GM19023 (cell line): ENCODE data around the gene DHFR.
"Not testable (repeated sequence)": the region's sequence is repeated elsewhere in the genome, so short reads cannot be mapped to it uniquely, and the experiment has no call there.

Source experiments
- ATAC-seq: cut with Tn5 transposase; IDR thresholded peaks from one replicate; pipeline ENCODE4 v1.9.1; 2021; ENCODE audit warnings: mild to moderate bottlenecking, moderate library complexity; ENCODE audit not compliant: unreplicated experiment

Gene DHFR

GRCh38 chr5:80600943-80601693, 53.7 kb downstream of the DHFR start:
- ATAC-seq, result no peak

GRCh38 chr5:80597500-80597899, 57.3 kb downstream of the DHFR start:
- no peak for ATAC-seq

DNA sequence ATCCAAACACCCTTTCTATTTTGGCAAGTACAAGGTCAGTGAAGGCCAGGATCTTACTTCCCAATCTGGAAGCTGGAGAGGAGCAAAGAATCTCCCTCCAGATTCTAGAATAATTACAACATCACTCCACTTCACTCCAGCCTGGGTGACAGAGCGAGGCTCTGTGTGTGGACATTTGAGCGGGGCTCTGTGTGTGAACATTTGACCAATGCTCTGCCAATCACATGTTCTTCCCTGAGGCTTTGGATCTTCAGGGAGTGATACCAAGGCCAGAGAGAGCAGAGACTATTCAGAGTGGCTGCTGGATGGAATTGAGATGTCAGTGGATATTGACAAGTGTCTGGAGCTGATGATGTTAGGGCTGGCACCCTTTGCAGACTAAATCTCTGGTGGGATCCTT, 60.0 kb downstream of the DHFR start:
- no peak for ATAC-seq

DNA sequence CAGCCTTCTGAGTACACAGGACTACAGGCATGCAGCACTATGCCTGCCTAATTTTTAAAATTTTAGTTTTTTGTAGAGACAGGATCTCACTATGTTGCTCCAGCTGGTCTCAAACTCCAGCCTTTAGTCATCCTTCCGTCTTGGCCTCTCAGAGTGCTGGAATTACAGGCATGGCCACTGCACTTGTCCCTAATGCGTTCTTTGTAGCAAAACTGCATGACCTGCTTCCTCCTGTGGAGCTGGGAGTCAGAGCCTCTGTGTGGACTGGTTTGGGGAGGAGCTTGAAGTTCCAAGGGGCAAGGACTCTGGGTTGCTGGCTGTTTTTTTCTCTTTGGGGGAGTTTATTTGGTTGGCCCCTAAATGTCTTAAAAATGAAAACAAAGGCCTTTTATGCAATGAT, 62.0 kb downstream of the DHFR start:
- no peak for ATAC-seq

- no peak for ATAC-seq
These were observed 62.7 kb downstream of the DHFR start for GRCh38 chr5:80592105-80592504.

DNA sequence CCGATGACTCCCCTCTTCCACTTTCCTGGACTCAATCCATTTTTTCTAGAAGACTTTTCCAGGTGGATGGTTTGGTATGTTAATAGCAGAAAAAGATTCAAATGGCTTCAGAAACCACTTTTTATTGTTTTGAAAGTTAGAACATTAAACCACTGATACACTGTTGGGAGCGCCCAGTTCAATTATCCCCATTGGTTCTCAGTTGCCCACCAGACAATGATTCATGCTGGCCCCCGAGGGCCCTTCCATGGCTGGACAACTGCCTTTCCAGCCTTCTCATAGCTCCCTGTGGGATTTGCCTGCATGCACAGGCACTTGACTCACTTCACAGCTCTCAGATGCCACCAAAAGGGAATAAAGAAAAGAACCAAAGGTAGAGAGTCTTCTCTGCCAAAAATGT, 63.4 kb downstream of the DHFR start:
- no peak for ATAC-seq

GRCh38 chr5:80590766-80591165, 64.0 kb downstream of the DHFR start:
- no peak for ATAC-seq

DNA sequence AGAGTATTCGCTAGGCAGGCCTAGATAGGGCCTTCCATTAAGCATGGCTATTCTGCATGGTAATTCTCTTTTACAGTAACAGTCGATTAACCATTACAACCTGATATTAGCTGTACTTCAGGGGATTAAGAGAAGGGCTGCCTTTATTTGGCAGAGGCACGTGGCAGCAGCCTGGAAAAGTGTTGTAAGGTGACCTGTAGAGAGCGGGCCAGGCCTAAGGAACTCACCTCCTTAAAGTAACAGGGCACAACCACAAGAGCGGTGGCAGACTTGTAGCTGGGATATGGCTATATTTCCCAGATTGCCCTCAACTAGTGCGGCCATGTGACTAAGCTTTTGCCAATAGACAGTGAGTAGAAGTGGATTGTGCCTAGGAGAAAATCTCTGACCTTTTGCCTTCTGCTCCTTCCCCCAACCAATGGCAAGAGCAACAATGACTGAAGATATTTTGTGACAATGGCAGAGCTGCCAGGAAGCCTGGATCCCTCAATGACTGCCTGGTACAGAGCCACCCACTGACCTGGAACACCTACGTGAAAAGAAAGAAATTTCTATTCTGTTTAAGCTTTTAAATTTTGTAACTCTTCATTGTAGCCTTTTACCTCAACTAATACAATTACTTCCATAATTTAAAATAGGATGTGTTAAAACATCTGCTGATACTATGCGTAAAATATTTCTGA, 65.8 kb downstream of the DHFR start:
- no peak for ATAC-seq

- ATAC-seq, result no peak
These were observed 70.0 kb downstream of the DHFR start for GRCh38 chr5:80584770-80585169.

GRCh38 chr5:80580291-80580690, 74.5 kb downstream of the DHFR start:
- not testable (repeated sequence) for ATAC-seq

DNA sequence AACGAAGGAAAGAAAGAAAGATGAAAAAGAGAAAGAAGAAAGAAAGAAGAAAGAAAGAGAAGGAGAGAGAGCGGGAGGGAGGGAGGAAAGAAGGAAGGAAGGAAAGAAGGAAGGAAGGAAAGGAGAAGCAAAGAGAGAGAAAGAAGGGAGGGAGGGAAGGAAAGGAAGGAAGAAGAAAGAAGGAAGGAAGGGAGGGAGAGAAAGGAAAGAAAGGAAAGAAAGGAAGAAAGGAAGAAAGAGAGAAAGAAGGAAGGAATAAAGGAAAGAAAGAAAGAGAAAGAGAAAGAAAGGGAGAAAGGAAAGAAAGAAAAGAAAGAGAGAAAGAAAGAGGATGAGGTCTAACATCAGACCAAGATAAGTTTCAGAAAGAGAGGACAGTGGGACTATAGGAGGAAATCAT, 75.7 kb downstream of the DHFR start:
- no peak for ATAC-seq

DNA sequence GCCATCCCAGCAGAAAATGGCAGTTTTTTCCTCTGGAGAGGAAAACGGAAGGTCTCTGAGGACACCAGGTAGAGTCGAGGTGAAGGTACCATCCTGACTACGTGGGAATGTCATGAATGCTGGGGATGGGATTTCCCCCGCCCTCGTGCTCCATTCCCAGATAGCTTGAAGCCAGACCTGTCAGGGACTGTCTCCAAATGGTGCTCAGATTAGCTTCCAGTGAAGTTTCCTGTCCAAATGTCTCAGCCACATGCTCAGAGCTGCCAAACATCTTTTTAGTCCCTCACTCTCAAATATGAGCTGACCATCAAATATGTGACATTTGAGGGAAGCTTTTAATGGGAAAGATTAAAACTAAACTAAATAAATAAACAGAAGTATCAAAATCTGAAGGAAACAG, 77.1 kb downstream of the DHFR start:
- no peak for ATAC-seq

DNA sequence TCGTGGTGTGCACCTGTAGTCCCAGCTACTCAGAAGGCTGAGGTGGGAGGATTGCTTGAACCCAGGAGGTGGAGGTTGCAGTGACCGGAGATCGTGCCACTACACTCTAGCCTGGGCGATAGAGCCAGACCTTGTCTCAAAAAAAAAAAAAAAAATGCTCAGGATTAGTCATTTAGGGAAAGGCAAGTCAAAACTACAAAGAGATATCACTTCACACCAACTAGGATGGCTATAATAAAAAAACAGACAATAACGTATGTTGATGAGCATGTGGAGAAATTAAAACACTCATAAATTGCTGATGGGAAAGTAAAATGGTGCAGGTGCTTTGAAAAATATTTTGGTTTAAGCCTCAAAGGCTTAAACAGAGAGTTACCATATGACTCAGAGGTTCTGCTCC, 78.4 kb downstream of the DHFR start:
- ATAC-seq, result no peak
